Esophagus muscularis mucosa (tissue), 3 donors: ENCODE results near the gene ABCG5.

Experiments
- CTCF ChIP-seq, 3 experiments: fragments of 200-600 bp in 2 of 3; fragments of 450-650 bp in 1 of 3; sonication (generic) in 2 of 3; IDR thresholded peaks; one replicate each; pipeline ENCODE4 v1.5.1; 2017 to 2019; ENCODE audit warnings: antibody characterized with exemption in 3 of 3, mild to moderate bottlenecking in 2 of 3, moderate library complexity in 1 of 3
- POLR2A ChIP-seq: fragments of 450-650 bp; IDR thresholded peaks from one replicate; pipeline ENCODE4 v1.6.1; 2017; ENCODE audit warnings: antibody characterized with exemption, moderate library complexity, mild to moderate bottlenecking, low read depth

DNA sequence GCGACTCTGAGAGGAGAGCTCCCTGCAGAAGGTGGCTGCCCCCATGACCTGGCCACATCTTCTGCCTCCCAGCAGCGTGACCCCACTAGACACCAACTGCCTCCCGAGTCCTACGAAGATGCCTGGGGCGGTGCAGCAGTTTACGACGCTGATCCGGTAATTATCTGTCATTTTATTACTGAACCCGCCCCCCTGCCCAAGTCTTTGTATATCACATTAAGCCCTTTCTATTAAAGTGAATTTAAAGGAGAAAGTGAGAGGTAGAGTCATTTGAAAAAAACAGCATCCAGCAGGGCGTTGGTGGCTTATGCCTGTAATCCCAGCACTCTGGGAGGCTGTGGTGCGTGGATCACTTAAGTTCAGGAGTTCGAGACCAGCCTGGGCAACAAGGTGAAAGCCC, 33.5 kb upstream of the ABCG5 start:
- no peak for TF ChIP-seq CTCF (IDR thresholded peaks at IDR 0.05)
- no peak for TF ChIP-seq POLR2A
